ENCODE measurements around the gene INHBC. TPM values are rescaled to one million over a fixed set of nuclear protein-coding genes. Genes with fewer than 3 reads are reported as not detected.
"Not testable (repeated sequence)": the region's sequence is repeated elsewhere in the genome, so short reads cannot be mapped to it uniquely, and the experiment has no call there.

Gene INHBC, protein sequence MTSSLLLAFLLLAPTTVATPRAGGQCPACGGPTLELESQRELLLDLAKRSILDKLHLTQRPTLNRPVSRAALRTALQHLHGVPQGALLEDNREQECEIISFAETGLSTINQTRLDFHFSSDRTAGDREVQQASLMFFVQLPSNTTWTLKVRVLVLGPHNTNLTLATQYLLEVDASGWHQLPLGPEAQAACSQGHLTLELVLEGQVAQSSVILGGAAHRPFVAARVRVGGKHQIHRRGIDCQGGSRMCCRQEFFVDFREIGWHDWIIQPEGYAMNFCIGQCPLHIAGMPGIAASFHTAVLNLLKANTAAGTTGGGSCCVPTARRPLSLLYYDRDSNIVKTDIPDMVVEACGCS
- not detected for total RNA-seq
- long read RNA-seq: 0 reads

DNA sequence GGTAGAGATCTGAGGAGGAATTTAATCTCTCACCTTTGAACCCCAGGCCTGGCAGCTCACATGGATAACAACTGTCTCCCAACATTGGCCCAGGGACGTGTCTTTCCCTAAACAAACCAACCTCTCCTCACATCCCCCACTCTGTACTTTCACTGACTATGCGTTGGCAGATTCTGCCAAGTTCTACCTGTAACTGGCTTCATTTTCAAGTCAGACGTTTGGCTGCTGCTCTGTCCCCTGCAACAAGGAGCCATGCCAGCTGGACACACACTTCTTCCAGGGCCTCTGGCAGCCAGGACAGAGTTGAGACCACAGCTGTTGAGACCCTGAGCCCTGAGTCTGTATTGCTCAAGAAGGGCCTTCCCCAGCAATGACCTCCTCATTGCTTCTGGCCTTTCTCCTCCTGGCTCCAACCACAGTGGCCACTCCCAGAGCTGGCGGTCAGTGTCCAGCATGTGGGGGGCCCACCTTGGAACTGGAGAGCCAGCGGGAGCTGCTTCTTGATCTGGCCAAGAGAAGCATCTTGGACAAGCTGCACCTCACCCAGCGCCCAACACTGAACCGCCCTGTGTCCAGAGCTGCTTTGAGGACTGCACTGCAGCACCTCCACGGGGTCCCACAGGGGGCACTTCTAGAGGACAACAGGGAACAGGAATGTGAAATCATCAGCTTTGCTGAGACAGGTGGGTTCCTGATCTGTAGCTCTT, at the start of gene INHBC:
Gene INHBC, plus strand, starts transcription at position 268 of the 707 bp plus-strand sequence. Its CDS starts 103 bp downstream, at position 371.
- ATAC-seq (no peak), DNase-seq (ENCODE audit: missing footprints) (no peak)
- intact Hi-C loops (cut with DNase I): no loop called here

- intact Hi-C loops (cut with DNase I): no loop called here
- ATAC-seq (no peak), DNase-seq (ENCODE audit: missing footprints) (no peak)
Measured at GRCh38 chr12:57385586-57385985, 49.0 kb upstream of the INHBC start.

- ATAC-seq (no peak), DNase-seq (ENCODE audit: missing footprints) (no peak)
- intact Hi-C loops (cut with DNase I): no loop called here
Measured at GRCh38 chr12:57386187-57386720, 48.3 kb upstream of the INHBC start.

DNA sequence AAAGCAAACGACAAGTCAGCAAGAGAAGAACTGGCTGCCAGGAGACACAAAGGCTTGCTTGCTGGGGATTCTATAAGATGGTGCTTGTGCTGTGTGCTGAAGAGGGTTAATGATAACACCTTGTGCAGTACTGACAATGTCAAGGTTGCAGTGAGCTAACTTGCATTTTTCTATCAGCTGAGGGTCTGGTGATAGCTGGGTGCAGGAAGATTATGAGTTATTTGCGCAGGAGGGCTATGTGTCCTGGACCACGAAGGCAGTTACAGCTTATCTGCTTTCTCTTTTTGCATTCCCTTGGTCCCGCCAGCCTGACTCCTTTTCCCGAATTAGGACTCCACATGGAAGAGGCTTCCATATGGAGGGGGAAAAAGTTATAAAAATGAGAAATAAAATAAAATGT, 46.2 kb upstream of the INHBC start:
- intact Hi-C loops (cut with DNase I): no loop called here
- DNase-seq (ENCODE audit: missing footprints) (no peak), ATAC-seq (no peak)

DNA sequence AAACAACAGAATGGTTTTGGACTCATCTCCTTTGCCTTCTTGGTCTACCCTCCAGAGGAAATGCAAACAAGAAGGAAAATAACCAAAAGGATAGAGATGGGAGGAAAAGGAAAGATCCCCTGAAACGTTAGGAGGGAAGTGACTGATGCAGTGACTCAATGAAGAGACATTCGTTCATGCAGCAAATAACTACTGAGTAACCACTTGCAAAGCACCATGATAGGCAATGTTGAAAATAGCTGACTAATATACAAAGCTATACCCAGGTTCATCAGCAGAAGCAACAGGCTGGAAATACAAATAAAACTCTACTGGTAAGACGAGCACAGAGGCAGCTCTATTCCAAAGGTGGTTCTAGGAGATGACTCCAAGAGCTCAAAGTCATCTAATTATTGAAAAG, 45.6 kb upstream of the INHBC start:
- intact Hi-C loops (cut with DNase I): no loop called here
- ATAC-seq (no peak), DNase-seq (ENCODE audit: missing footprints) (no peak)

DNA sequence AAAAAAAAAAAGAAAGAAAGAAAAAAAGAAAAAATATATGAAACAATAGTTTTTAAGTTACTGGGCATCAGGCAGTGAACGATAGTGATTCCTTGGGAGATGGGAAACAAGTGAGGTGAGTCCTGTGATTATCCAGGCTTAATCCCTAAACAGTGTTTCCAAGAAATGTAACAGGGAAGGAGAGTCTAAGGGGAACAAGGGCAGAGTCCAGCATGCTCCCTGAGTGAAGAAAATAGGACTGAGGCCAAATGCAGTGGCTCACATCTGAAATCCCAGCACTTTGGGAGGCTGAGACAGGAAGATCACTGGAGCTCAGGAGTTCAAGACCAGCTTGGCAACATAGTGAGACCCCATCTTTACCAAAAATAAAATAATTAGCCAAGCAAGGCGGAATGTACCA, 44.4 kb upstream of the INHBC start:
- intact Hi-C loops (cut with DNase I): no loop called here
- ATAC-seq: no peak
- DNase-seq (ENCODE audit: missing footprints): no peak

DNA sequence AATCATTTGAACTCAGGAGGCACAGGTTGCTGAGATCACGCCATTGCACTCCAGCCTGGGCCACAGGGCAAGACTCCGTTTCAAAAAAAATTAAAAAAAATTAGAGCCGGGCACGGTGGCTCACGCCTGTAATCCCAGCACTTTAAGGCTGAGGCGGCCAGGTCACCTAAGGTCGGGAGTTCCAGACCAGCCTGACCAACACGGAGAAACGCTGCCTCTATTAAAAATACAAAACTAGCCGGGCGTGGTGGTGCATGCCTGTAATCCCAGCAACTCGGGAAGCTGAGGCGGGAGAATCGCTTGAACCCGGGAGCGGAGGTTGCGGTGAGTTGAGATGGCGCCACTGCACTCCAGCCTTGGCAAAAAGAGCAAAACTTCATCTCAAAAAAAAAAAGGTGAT, 39.5 kb upstream of the INHBC start:
- no peak for DNase-seq (ENCODE audit: missing footprints)
- intact Hi-C loops (cut with DNase I): no loop called here

GRCh38 chr12:57397441-57397840, 37.1 kb upstream of the INHBC start:
- ATAC-seq (no peak), DNase-seq (ENCODE audit: missing footprints) (no peak)
- intact Hi-C loops (cut with DNase I): no loop called here

More for the DNA sequence above, 39.5 kb upstream of the INHBC start:
- ATAC-seq: no peak

DNA sequence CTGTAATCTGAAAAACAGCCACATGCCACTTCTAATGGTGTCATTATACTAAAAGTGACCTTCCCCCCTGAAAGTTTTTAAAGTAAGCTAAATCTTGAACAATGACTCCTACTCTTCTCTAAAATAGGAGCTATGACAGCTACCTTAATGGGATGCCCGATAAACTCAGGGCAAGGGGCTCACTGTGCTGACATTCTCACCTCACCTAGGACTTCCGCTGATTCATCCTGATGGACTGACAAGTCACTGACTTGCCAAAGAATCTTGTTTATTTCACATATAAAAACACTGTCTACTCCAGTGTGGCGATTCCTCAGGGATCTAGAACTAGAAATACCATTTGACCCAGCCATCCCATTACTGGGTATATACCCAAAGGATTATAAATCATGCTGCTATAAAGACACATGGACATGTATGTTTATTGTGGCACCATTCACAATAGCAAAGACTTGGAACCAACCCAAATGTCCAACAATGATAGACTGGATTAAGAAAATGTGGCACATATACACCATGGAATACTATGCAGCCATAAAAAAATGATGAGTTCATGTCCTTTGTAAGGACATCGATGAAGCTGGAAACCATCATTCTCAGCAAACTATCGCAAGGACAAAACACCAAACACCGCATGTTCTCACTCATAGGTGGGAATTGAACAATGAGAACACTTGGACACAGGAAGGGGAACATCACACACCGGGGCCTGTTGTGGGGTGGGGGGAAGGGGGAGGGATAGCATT, 34.7 kb upstream of the INHBC start:
- DNase-seq (ENCODE audit: missing footprints); ATAC-seq; intact Hi-C loops (cut with DNase I): not testable (repeated sequence)

DNA sequence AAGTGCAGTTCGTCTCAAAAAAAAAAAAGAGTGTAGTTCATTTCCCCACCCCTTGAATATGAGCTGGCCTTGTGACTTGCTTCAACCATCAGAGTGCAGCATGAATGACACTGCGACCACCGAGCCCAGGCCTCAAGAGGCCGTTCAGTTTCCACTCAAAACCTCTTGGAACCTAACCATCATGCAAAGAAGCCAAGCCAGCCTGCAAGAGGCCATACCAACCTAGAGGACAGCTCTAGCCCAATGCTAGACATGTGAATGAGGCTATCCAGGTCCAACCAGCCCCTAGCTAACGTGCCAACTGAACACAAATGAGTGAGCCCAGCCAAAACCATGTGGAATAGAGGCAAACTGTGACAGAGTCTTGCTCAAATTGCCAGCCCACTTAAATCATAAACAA, 33.4 kb upstream of the INHBC start:
- intact Hi-C loops (cut with DNase I): no loop called here
- ATAC-seq (peak; percentile 34), DNase-seq (ENCODE audit: missing footprints) (no peak)

- ATAC-seq; intact Hi-C loops (cut with DNase I); DNase-seq (ENCODE audit: missing footprints): not testable (repeated sequence)
Measured at GRCh38 chr12:57402156-57402555, 32.4 kb upstream of the INHBC start.

- intact Hi-C loops (cut with DNase I): no loop called here
- DNase-seq (ENCODE audit: missing footprints) (no peak), ATAC-seq (no peak)
Measured at GRCh38 chr12:57404966-57405640, 29.5 kb upstream of the INHBC start.

GRCh38 chr12:57410534-57410933, 24.1 kb upstream of the INHBC start:
- intact Hi-C loops (cut with DNase I): no loop called here
- ATAC-seq (no peak), DNase-seq (ENCODE audit: missing footprints) (no peak)

DNA sequence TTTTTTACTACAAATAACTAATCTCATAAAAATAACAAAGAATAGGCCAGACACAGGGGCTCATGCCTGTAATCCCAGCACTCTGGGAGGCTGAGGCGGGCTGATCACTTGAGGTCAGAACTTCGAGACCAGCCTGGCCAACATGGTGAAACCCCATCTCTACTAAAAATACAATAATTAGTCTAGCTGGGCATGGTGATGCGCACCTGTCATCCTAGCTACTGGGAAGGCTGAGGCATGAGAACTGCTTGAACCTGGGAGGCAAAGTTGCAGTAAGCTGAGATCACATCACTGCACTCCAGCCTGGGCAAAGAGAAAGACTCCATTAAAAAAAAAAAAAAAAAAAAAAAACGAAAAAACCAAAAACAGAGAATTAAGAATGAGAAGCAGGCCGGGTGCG, 20.4 kb upstream of the INHBC start:
- DNase-seq (ENCODE audit: missing footprints); intact Hi-C loops (cut with DNase I); ATAC-seq: not testable (repeated sequence)

DNA sequence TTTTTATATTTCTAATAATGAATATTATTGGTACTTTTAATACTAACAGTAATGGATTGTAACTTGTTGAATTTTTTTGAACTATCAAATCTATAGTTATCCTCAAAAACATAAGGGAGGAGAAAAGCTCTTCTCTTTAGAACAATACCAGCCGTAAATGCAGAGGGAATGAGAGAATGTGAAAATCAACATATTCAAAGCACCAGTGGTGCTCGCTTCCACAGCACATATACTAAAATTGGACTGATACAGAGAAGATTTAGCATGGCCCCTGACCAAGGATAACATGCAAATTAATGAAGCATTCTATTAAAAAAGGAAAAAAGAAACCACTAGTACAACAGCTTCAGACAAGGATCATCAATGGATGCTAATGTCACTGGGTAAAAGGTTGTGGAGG, 19.5 kb upstream of the INHBC start:
- DNase-seq (ENCODE audit: missing footprints) (no peak), ATAC-seq (no peak)
- intact Hi-C loops (cut with DNase I): no loop called here

- ATAC-seq: no peak
Measured at GRCh38 chr12:57416039-57416996, 18.3 kb upstream of the INHBC start.

DNA sequence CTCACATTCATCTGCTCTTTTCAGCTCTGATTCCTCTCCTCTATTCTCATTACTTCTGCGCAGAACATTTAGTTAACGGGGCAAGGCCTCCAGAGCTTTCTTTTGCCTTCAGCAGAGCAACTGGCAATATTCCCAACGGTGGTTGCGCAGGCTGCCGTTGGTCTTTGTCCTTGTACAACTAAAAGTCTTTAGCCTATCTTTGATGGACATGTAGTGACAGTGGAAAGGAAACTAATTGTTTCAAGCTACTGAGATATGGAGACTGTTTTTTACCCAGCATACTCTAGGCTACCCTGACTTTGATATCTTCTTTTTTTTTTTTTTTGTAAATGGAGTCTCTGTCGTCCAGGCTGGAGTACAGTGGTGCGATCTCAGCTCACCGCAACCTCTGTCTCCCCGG, 16.3 kb upstream of the INHBC start:
- peak; percentile 31 for ATAC-seq
- no peak for DNase-seq (ENCODE audit: missing footprints)
- intact Hi-C loops (cut with DNase I): no loop called here

More at GRCh38 chr12:57416039-57416996, 18.3 kb upstream of the INHBC start:
- intact Hi-C loops (cut with DNase I): no loop called here
- no peak for DNase-seq (ENCODE audit: missing footprints)

GRCh38 chr12:57419495-57419894, 15.1 kb upstream of the INHBC start:
- intact Hi-C loops (cut with DNase I): no loop called here
- no peak for DNase-seq (ENCODE audit: missing footprints)
- ATAC-seq: no peak
